Natural killer cell (primary cell): ENCODE results near the gene ASAP2. TPM values are rescaled to one million over a fixed set of nuclear protein-coding genes. Genes with fewer than 3 reads are reported as not detected.

Source experiments
- ATAC-seq, 3 donors: fragments of 150-1000 bp in 2 of 3; fragments of 200-7000 bp in 1 of 3; cut with Tn5 transposase; 1 replicate in 1 of 3; 2 replicates in 2 of 3; pipeline ENCODE4 v1.10.0; 2021; ENCODE audit warnings: mild to moderate bottlenecking in 2 of 3, moderate library complexity in 2 of 3
- DNase-seq, 2 donors: peaks; one replicate each; pipeline versions ENCODE4 v3.0.0 to v3.0.0-alpha.2; 2013 to 2021; ENCODE audit warnings: mixed read lengths in 1 of 2
- H3K27ac ChIP-seq: one replicate; pipeline ENCODE4 v1.5.1; 2013; ENCODE audit warnings: mild to moderate bottlenecking, low read length
- H3K27me3 ChIP-seq: one replicate; pipeline ENCODE4 v1.6.1; 2013; ENCODE audit warnings: low read length; ENCODE audit not compliant: control insufficient read depth, insufficient read depth
- H3K36me3 ChIP-seq: one replicate; pipeline ENCODE4 v1.6.1; 2013; ENCODE audit warnings: low read length; ENCODE audit not compliant: control insufficient read depth, insufficient read depth
- H3K4me1 ChIP-seq: one replicate; pipeline ENCODE4 v1.6.1; 2013; ENCODE audit warnings: low read length; ENCODE audit not compliant: control insufficient read depth, insufficient read depth
- H3K4me3 ChIP-seq: one replicate; pipeline ENCODE4 v1.5.1; 2013; ENCODE audit warnings: low read length
- H3K9me3 ChIP-seq: one replicate; pipeline ENCODE4 v1.6.1; 2013; ENCODE audit warnings: low read length; ENCODE audit not compliant: control insufficient read depth, insufficient read depth
- H3K27ac Mint-ChIP-seq, 2 donors: one replicate each; pipeline ENCODE4 v1.8.0; 2022; ENCODE audit warnings: mild to moderate bottlenecking in 2 of 2, mixed read lengths in 2 of 2, moderate library complexity in 1 of 2
- H3K27me3 Mint-ChIP-seq, 2 donors: one replicate each; pipeline ENCODE4 v1.8.0; 2022; ENCODE audit warnings: low read depth in 2 of 2, mixed read lengths in 2 of 2
- H3K36me3 Mint-ChIP-seq: one replicate; pipeline ENCODE4 v1.8.0; 2022; ENCODE audit warnings: mixed read lengths
- H3K4me1 Mint-ChIP-seq, 2 donors: one replicate each; pipeline ENCODE4 v1.8.0; 2022; ENCODE audit warnings: mixed read lengths in 2 of 2
- H3K4me3 Mint-ChIP-seq: one replicate; pipeline ENCODE4 v1.8.0; 2022; ENCODE audit warnings: mild to moderate bottlenecking, moderate library complexity, mixed read lengths
- H3K9me3 Mint-ChIP-seq, 2 donors: one replicate each; pipeline ENCODE4 v1.8.0; 2022; ENCODE audit warnings: mixed read lengths in 2 of 2
- CTCF ChIP-seq: fragments of 200-600 bp; IDR thresholded peaks from one replicate; pipeline ENCODE4 v1.8.0; 2022; ENCODE audit warnings: antibody characterized with exemption
- WGBS: methylation state at CpG from one replicate; pipeline ENCODE4 v1.1.7; 2013; ENCODE audit warnings: missing lambda C conversion rate; ENCODE audit not compliant: insufficient coverage; 5-methylcytosine and 5-hydroxymethylcytosine counted together
- intact Hi-C: fragments of 100-400 bp; cut with micrococcal nuclease; formaldehyde crosslinking; loops from one replicate; pipeline ENCODE4 v1.14.2; 2022
- total RNA-seq, 4 donors: library from RNA; stranded (reverse); fragments of 120-200 nt in 1 of 4; gene quantifications; one replicate each; pipeline versions ENCODE4 v1.2.3 to v1.2.4, GENCODE V29; 2013 to 2022

The ASAP2 gene
- total RNA-seq, 3 donors from 2014 or later (not counting 1 experiment from before 2014, with no cell fraction given), result 0.20 to 1.8 (median 0.60) TPM

DNA sequence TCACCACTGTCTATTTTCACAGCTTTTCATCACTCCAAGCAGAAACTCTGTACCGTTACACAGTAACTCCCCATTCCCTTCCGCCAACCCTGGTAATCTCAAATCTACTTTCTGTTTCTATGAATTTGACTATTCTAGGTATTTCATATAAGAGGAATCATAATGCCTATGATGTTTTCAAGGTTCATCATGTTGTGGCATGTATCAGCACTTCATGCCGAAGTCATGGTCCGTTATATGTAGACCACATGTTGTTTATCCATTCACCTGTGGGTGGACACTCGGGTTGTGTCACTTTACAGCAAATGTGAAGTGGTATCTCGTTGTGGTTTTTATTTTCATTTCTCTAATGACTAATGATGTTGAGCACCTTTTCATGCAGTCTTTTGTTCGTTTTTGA, 238.5 kb downstream of the ASAP2 start:
- H3K27me3 Mint-ChIP-seq, result no peaks in the 10 kb centered on the region
- peaks cover 49% of the 10 kb centered on the region for H3K36me3 ChIP-seq
- no peak overlapping the region for H3K4me3 ChIP-seq
- no peak for ATAC-seq
- H3K36me3 Mint-ChIP-seq, result peaks cover 24% of the 10 kb centered on the region
- DNase-seq, result no peak
- no peaks in the 10 kb centered on the region for H3K9me3 ChIP-seq
- intact Hi-C loops, result no loop called here
- TF ChIP-seq CTCF, result no peak
- H3K4me1 Mint-ChIP-seq, result no peaks in the 10 kb centered on the region
- H3K27ac ChIP-seq, result no peak overlapping the region
- H3K4me3 Mint-ChIP-seq, result no peak overlapping the region
- no peak overlapping the region for H3K27ac Mint-ChIP-seq
- H3K27me3 ChIP-seq, result no peaks in the 10 kb centered on the region
- H3K4me1 ChIP-seq, result no peaks in the 10 kb centered on the region
- H3K9me3 Mint-ChIP-seq, result no peaks in the 10 kb centered on the region
- WGBS, result 86% methylated on average over 6 of the region's 7 CpGs

- intact Hi-C loops, result no loop called here
- H3K9me3 Mint-ChIP-seq, result no peaks in the 10 kb centered on the region
- Histone ChIP-seq H3K4me3 (no peak overlapping the region), H3K36me3 (peaks cover 42% of the 10 kb centered on the region), H3K4me1 (no peaks in the 10 kb centered on the region), H3K27me3 (no peaks in the 10 kb centered on the region), H3K9me3 (no peaks in the 10 kb centered on the region), H3K27ac (no peak overlapping the region)
- no peak for TF ChIP-seq CTCF
- peaks cover 2% of the 10 kb centered on the region for H3K36me3 Mint-ChIP-seq
- no peaks in the 10 kb centered on the region for H3K27me3 Mint-ChIP-seq
- H3K4me1 Mint-ChIP-seq, result no peaks in the 10 kb centered on the region
- no peak overlapping the region for H3K27ac Mint-ChIP-seq
- 100% methylated on average over 1 of the region's 1 CpG for WGBS
- ATAC-seq (no peak), DNase-seq (no peak)
- H3K4me3 Mint-ChIP-seq, result no peak overlapping the region
Observed at GRCh38 chr2:9451231-9451630, 244.6 kb downstream of the ASAP2 start.

Other genes starting within 250 kb of the ASAP2 start
- 10 to 100 TPM in 1 of 3 donors, 1 to 10 TPM in 2; 2.9 to 18.4 (median 4.2) TPM for gene MBOAT2, start 203.1 kb upstream of the ASAP2 start, total RNA-seq
- gene ITGB1BP1, start 216.7 kb downstream of the ASAP2 start, total RNA-seq, result 100 to 1,000 TPM in 1 of 3 donors, 10 to 100 TPM in 2; 66.9 to 114 (median 91.7) TPM
- 10 to 100 TPM; 28.4 to 30.7 (median 28.7) TPM for gene CPSF3, start 216.8 kb downstream of the ASAP2 start, total RNA-seq